GM12878 (cell line): ENCODE results near the gene TCP11. TPM values are rescaled to one million over a fixed set of nuclear protein-coding genes. Genes with fewer than 3 reads are reported as not detected.

ENCODE experiments used
- ATAC-seq: fragments of 200-7000 bp; cut with Tn5 transposase; 3 replicates; pipeline ENCODE4 v1.9.1; 2020; ENCODE audit warnings: mild to moderate bottlenecking, moderate library complexity
- BruUV-seq: library from RNA; stranded (reverse); fragments of 400-500 nt; replicated peaks from 2 replicates; lab custom pipeline; 2021; lab: Mats Ljungman, UMichigan
- CTCF ChIA-PET: fragments of 300-600 bp; sonication (Branson Sonifier 250); formaldehyde crosslinking; extraction: SDS; loops from one replicate; lab custom pipeline; 2021; ENCODE audit warnings: inconsistent platforms; lab: Yijun Ruan, JAX
- POLR2A ChIA-PET: fragments of 350-600 bp; formaldehyde crosslinking; extraction: SDS; loops from one replicate; lab custom pipeline; 2021; ENCODE audit warnings: inconsistent platforms; lab: Charles Lee
- RAD21 ChIA-PET: fragments of 300-600 bp; sonication (Branson Sonifier 250); formaldehyde crosslinking; loops from one replicate; lab custom pipeline; 2023; ENCODE audit warnings: antibody characterized with exemption; ENCODE audit not compliant: unreplicated experiment; lab: Charles Lee
- SMC1A ChIA-PET: fragments of 300-600 bp; sonication (Branson Sonifier 250); formaldehyde crosslinking; loops from one replicate; lab custom pipeline; 2023; ENCODE audit not compliant: unreplicated experiment, uncharacterized antibody; lab: Charles Lee
- DNase-seq: peaks from one replicate; pipeline ENCODE4 v3.0.0-alpha.2; 2011; ENCODE audit warnings: low read depth, low spot score
- FAIRE-seq: peaks from 3 replicates; lab custom pipeline; 2011; peaks lifted over from hg19 to GRCh38; lab: Jason Lieb, UNC
- H2AFZ ChIP-seq: 2 replicates; pipeline ENCODE4 v1.6.0; 2011; ENCODE audit warnings: low read depth, low read length, control low read depth; ENCODE audit not compliant: control insufficient read depth
- H3K27ac ChIP-seq: 2 replicates; pipeline ENCODE4 v1.5.1; 2011; ENCODE audit warnings: control low read depth; ENCODE audit not compliant: control insufficient read depth, insufficient read depth
- H3K27me3 ChIP-seq, 2 experiments: replicated peaks in 1 of 2; 2 replicates each; pipeline versions ENCODE4 v1.6.0 to v1.6.1; 2011; ENCODE audit warnings: low read length in 1 of 2; ENCODE audit not compliant: control insufficient read depth in 2 of 2, insufficient read depth in 2 of 2
- H3K36me3 ChIP-seq, 2 experiments: 2 replicates each; pipeline ENCODE4 v1.5.1; 2011; ENCODE audit warnings: low read length in 1 of 2; ENCODE audit not compliant: control insufficient read depth in 2 of 2, insufficient read depth in 2 of 2
- H3K4me1 ChIP-seq: 2 replicates; pipeline ENCODE4 v1.6.1; 2011; ENCODE audit warnings: mild to moderate bottlenecking, low read length, moderate library complexity, mixed read lengths; ENCODE audit not compliant: control insufficient read depth, insufficient read depth
- H3K4me2 ChIP-seq: 2 replicates; pipeline ENCODE4 v1.6.0; 2011; ENCODE audit warnings: control low read depth; ENCODE audit not compliant: control insufficient read depth, insufficient read depth
- H3K4me3 ChIP-seq: fragments of 200-600 bp; sonication (generic); 2 replicates; pipeline ENCODE4 v1.5.1; 2016
- H3K79me2 ChIP-seq: 2 replicates; pipeline ENCODE4 v1.6.0; 2011; ENCODE audit warnings: low read length; ENCODE audit not compliant: control insufficient read depth, insufficient read depth
- H3K9ac ChIP-seq: 2 replicates; pipeline ENCODE4 v1.8.0; 2011; ENCODE audit warnings: low read length, control low read depth, mixed read lengths; ENCODE audit not compliant: control insufficient read depth, insufficient read depth
- H3K9me3 ChIP-seq: replicated peaks from 3 replicates; pipeline ENCODE4 v1.5.1; 2011; ENCODE audit warnings: mild to moderate bottlenecking, low read length; ENCODE audit not compliant: control insufficient read depth, insufficient read depth
- H4K20me1 ChIP-seq: 2 replicates; pipeline ENCODE4 v1.6.0; 2011; ENCODE audit not compliant: control insufficient read depth, insufficient read depth
- ASH2L ChIP-seq: fragments of 300-600, 200-600 bp; sonication (generic); IDR thresholded peaks from 2 replicates; pipeline ENCODE4 v1.6.1; 2017; ENCODE audit warnings: low read depth, mild to moderate bottlenecking, borderline replicate concordance
- ATF7 ChIP-seq: fragments of 450-650 bp; IDR thresholded peaks from 2 replicates; pipeline ENCODE4 v1.6.1; 2016; ENCODE audit warnings: low read depth, mild to moderate bottlenecking
- CEBPB ChIP-seq, 2 experiments: fragments of 150-350 bp in 1 of 2; IDR thresholded peaks; 2 replicates each; pipeline ENCODE4 v1.6.1; 2012 to 2014; ENCODE audit warnings: low read depth in 2 of 2, low read length in 2 of 2, borderline replicate concordance in 1 of 2, inconsistent platforms in 1 of 2
- GATAD2B ChIP-seq: fragments of 450-650 bp; conservative IDR thresholded peaks from 2 replicates; pipeline ENCODE4 v1.6.1; 2017; ENCODE audit warnings: low read depth, mild to moderate bottlenecking, moderate library complexity
- IKZF2 ChIP-seq, 2 experiments: fragments of 450-650 bp; IDR thresholded peaks; 2 replicates each; pipeline ENCODE4 v1.6.1; 2017; ENCODE audit warnings: mild to moderate bottlenecking in 2 of 2, moderate library complexity in 2 of 2
- RFX5 ChIP-seq: IDR thresholded peaks from 2 replicates; pipeline ENCODE4 v1.6.1; 2011; ENCODE audit warnings: low read depth, low read length, improper control_type of control experiment
- SMAD5 ChIP-seq: IDR thresholded peaks from 2 replicates; pipeline ENCODE4 v1.6.1; 2016; ENCODE audit warnings: antibody characterized with exemption, low read depth
- TCF12 ChIP-seq: IDR thresholded peaks from 2 replicates; pipeline ENCODE4 v1.6.1; 2011; ENCODE audit warnings: low read depth, mild to moderate bottlenecking, low read length
- TCF3 ChIP-seq: IDR thresholded peaks from 2 replicates; pipeline ENCODE4 v1.6.1; 2012; ENCODE audit warnings: low read depth, mild to moderate bottlenecking, low read length, borderline replicate concordance; ENCODE audit not compliant: insufficient read depth
- ZNF217 ChIP-seq: fragments of 450-650 bp; IDR thresholded peaks from 2 replicates; pipeline ENCODE4 v1.6.1; 2017; ENCODE audit warnings: antibody characterized with exemption, mild to moderate bottlenecking
- WGBS: methylation state at CpG from one replicate; pipeline ENCODE4 v1.1.6; 2016; ENCODE audit warnings: low lambda C conversion rate; ENCODE audit not compliant: insufficient replicate concordance, insufficient coverage; ENCODE audit errors: missing lambda C conversion rate; 5-methylcytosine and 5-hydroxymethylcytosine counted together
- in situ Hi-C: fragments of 300-500 bp; cut with MboI; formaldehyde crosslinking; loops from 9 replicates; pipeline ENCODE4 v1.14.3; 2018; ENCODE audit warnings: mixed read lengths
- intact Hi-C: fragments of 100-400 bp; cut with micrococcal nuclease; formaldehyde crosslinking; loops from one replicate; pipeline ENCODE4 v1.14.2; 2022; ENCODE audit not compliant: unreplicated experiment
- polyA plus RNA-seq, 11 experiments: library from polyadenylated mRNA; depleted of rRNA in 4 of 11; unstranded in 6 of 11; stranded (reverse) in 5 of 11; fragments of >200 nt; fragmentation: Nextera tagmentation in 4 of 11; fragmentation: Illumina TruSeq in 1 of 11; extraction: Ambion mirVana in 4 of 11; extraction: Trizol in 1 of 11; gene quantifications; 1 replicate in 1 of 11; 2 replicates in 10 of 11; pipeline versions ENCODE4 v1.2.1 to v1.2.3, GENCODE V29; 2011 to 2016; ENCODE audit warnings: inconsistent platforms in 2 of 11, missing spikeins in 2 of 11, low read depth in 1 of 11
- total RNA-seq, 4 experiments: library from RNA; depleted of rRNA in 3 of 4; stranded (reverse); fragments of >200 nt in 3 of 4; fragmentation: Illumina TruSeq in 1 of 4; extraction: Trizol in 1 of 4; gene quantifications; 2 replicates each; pipeline versions ENCODE4 v1.2.1 to v1.2.3, GENCODE V29; 2013 to 2021
- TF ChIP-seq, protein P1 (sequence below): fragments of 450-650 bp; IDR thresholded peaks from 2 replicates; pipeline ENCODE4 v1.6.1; 2016; ENCODE audit warnings: mild to moderate bottlenecking

TCP11 gene
- total and polyA plus RNA-seq, 10 of the 15 experiments (the other 5 are each of a cell fraction or from before 2014, with no cell fraction given) = not detected

GRCh38 chr6:35078226-35078850 lies 62.8 kb downstream of the TCP11 start:
- Histone ChIP-seq H3K27me3 (no peaks in the 10 kb centered on the region), H3K4me2 (no peak overlapping the region), H3K4me1 (no peaks in the 10 kb centered on the region), H3K36me3 (no peaks in the 10 kb centered on the region; a peak in 2 of 4 replicates), H4K20me1 (no peaks in the 10 kb centered on the region), H3K4me3 (no peak overlapping the region), H2AFZ (no peak overlapping the region), H3K79me2 (no peaks in the 10 kb centered on the region), H3K27ac (no peak overlapping the region), H3K9me3 (no peaks in the 10 kb centered on the region), H3K9ac (no peak overlapping the region)
- ChIA-PET SMC1A (no interaction called here), RAD21 (no interaction called here), CTCF (no interaction called here), POLR2A (no interaction called here)
- WGBS = 88% methylated on average over 20 of the region's 20 CpGs
- BruUV-seq = no TSS peak
- in situ Hi-C loops (no loop called here), intact Hi-C loops (no loop called here)
- ATAC-seq (no peak), FAIRE-seq (no peak), DNase-seq (no peak)
- no peak for TF ChIP-seq SMAD5
- no peak for TF ChIP-seq ZNF217
- TF ChIP-seq ATF7 = no peak
- TF ChIP-seq TCF12 = no peak
- TF ChIP-seq RFX5 = no peak
- no peak for TF ChIP-seq CEBPB (IDR thresholded peaks at IDR 0.05; ENCODE audit: borderline replicate concordance in 1 of 2, low read depth in 2 of 2, low read length in 2 of 2)
- TF ChIP-seq ASH2L = no peak
- no peak for TF ChIP-seq GATAD2B
- TF ChIP-seq IKZF2 (IDR thresholded peaks at IDR 0.05) = no peak
- no peak for TF ChIP-seq TCF3
- TF ChIP-seq, protein P1, sequence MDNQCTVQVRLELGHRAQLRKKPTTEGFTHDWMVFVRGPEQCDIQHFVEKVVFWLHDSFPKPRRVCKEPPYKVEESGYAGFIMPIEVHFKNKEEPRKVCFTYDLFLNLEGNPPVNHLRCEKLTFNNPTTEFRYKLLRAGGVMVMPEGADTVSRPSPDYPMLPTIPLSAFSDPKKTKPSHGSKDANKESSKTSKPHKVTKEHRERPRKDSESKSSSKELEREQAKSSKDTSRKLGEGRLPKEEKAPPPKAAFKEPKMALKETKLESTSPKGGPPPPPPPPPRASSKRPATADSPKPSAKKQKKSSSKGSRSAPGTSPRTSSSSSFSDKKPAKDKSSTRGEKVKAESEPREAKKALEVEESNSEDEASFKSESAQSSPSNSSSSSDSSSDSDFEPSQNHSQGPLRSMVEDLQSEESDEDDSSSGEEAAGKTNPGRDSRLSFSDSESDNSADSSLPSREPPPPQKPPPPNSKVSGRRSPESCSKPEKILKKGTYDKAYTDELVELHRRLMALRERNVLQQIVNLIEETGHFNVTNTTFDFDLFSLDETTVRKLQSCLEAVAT = no peak
